Thymus (tissue), 11 donors: Measurements from ENCODE around the gene CIB4. TPM values are rescaled to one million over a fixed set of nuclear protein-coding genes. Genes with fewer than 3 reads are reported as not detected.

Experiments used
- DNase-seq, 9 donors: peaks; one replicate each; pipeline ENCODE4 v3.0.0-alpha.2; 2013; ENCODE audit warnings: low spot score in 9 of 9, low read depth in 6 of 9, missing footprints in 1 of 9
- H3K27ac ChIP-seq, 2 donors: one replicate each; pipeline ENCODE4 v1.5.1; 2013; ENCODE audit warnings: control low read depth in 1 of 2, low read depth in 1 of 2, low read length in 1 of 2, mild to moderate bottlenecking in 1 of 2, moderate library complexity in 1 of 2
- H3K27me3 ChIP-seq, 2 donors: one replicate each; pipeline ENCODE4 v1.5.1; 2013; ENCODE audit warnings: low read length in 1 of 2; ENCODE audit not compliant: control insufficient read depth in 2 of 2, insufficient read depth in 1 of 2
- H3K36me3 ChIP-seq, 2 donors: one replicate each; pipeline ENCODE4 v1.5.1; 2013; ENCODE audit warnings: low read length in 1 of 2, mild to moderate bottlenecking in 1 of 2, moderate library complexity in 1 of 2; ENCODE audit not compliant: control insufficient read depth in 2 of 2, insufficient read depth in 2 of 2
- H3K4me1 ChIP-seq, 2 donors: one replicate each; pipeline ENCODE4 v1.5.1; 2013; ENCODE audit warnings: low read length in 2 of 2; ENCODE audit not compliant: control insufficient read depth in 2 of 2, insufficient read depth in 2 of 2
- H3K4me3 ChIP-seq, 2 donors: one replicate each; pipeline ENCODE4 v1.5.1; 2013; ENCODE audit warnings: low read length in 2 of 2, control low read depth in 1 of 2, mild to moderate bottlenecking in 1 of 2
- H3K9me3 ChIP-seq, 2 donors: one replicate each; pipeline ENCODE4 v1.5.1; 2013; ENCODE audit warnings: low read length in 1 of 2, mild to moderate bottlenecking in 1 of 2; ENCODE audit not compliant: control insufficient read depth in 2 of 2, insufficient read depth in 1 of 2
- WGBS: extraction: QIAGEN DNeasy Blood & Tissue Kit; methylation state at CpG from one replicate; pipeline ENCODE4 v1.1.7; 2013; 5-methylcytosine and 5-hydroxymethylcytosine counted together
- polyA plus RNA-seq: library from polyadenylated mRNA; stranded (reverse); fragments of 200-250 nt; gene quantifications from one replicate; pipeline ENCODE4 v1.2.3, GENCODE V29; 2013
- total RNA-seq: library from RNA; stranded (reverse); fragments of 120-200 nt; gene quantifications from one replicate; pipeline ENCODE4 v1.2.4, GENCODE V29; 2013
- donor health status: healthy.

The CIB4 gene
- total and polyA plus RNA-seq, 2 donors: 0.19 TPM; not detected in 1

- no peak overlapping the region for H3K27ac ChIP-seq
- H3K36me3 ChIP-seq: no peaks in the 10 kb centered on the region
- DNase-seq: no peak
- 74% methylated on average over 8 of the region's 8 CpGs for WGBS
- peaks cover 0 to 10% of the 10 kb centered on the region in 2 donors for H3K9me3 ChIP-seq
- H3K4me3 ChIP-seq: no peak overlapping the region
- peaks cover 0 to 15% of the 10 kb centered on the region in 2 donors for H3K4me1 ChIP-seq
- H3K27me3 ChIP-seq: peaks cover 0 to 39% of the 10 kb centered on the region in 2 donors
Measured at GRCh38 chr2:26639685-26640243, 1.4 kb downstream of the CIB4 start.

- H3K4me3 ChIP-seq: no peak overlapping the region
- no peak overlapping the region for H3K27ac ChIP-seq
- peaks cover 0 to 10% of the 10 kb centered on the region in 2 donors for H3K9me3 ChIP-seq
- peaks cover 0 to 41% of the 10 kb centered on the region in 2 donors for H3K27me3 ChIP-seq
- DNase-seq: no peak
- no peaks in the 10 kb centered on the region for H3K36me3 ChIP-seq
- WGBS: 97% methylated on average over 9 of the region's 9 CpGs
- H3K4me1 ChIP-seq: peaks cover 0 to 12% of the 10 kb centered on the region in 2 donors
Measured at GRCh38 chr2:26637811-26638310, 3.3 kb downstream of the CIB4 start.

- Histone ChIP-seq H3K36me3 (no peaks in the 10 kb centered on the region), H3K27ac (no peak overlapping the region), H3K4me3 (no peak overlapping the region), H3K4me1 (peaks cover 0 to 8% of the 10 kb centered on the region in 2 donors), H3K9me3 (peaks cover 0 to 10% of the 10 kb centered on the region in 2 donors), H3K27me3 (peaks cover 0 to 41% of the 10 kb centered on the region in 2 donors)
- WGBS: 92% methylated on average over 6 of the region's 6 CpGs
- DNase-seq: no peak
Measured at GRCh38 chr2:26636935-26637334, 4.2 kb downstream of the CIB4 start.

- Histone ChIP-seq H3K4me1 (peaks cover 0 to 3% of the 10 kb centered on the region in 2 donors), H3K4me3 (no peak overlapping the region), H3K27ac (no peak overlapping the region), H3K9me3 (peaks cover 0 to 10% of the 10 kb centered on the region in 2 donors), H3K36me3 (no peaks in the 10 kb centered on the region), H3K27me3 (peaks cover 0 to 46% of the 10 kb centered on the region in 2 donors)
- WGBS: 95% methylated on average over 3 of the region's 3 CpGs
- DNase-seq: no peak
Measured at GRCh38 chr2:26635401-26635800, 5.8 kb downstream of the CIB4 start.

GRCh38 chr2:26634636-26635230 lies 6.4 kb downstream of the CIB4 start:
- DNase-seq: no peak
- WGBS: 95% methylated on average over 11 of the region's 11 CpGs
- H3K27me3 ChIP-seq: peaks cover 0 to 40% of the 10 kb centered on the region in 2 donors

GRCh38 chr2:26633993-26634595 lies 7.1 kb downstream of the CIB4 start:
- DNase-seq: no peak
- Histone ChIP-seq H3K4me1 (no peaks in the 10 kb centered on the region), H3K4me3 (no peak overlapping the region), H3K9me3 (peaks cover 0 to 10% of the 10 kb centered on the region in 2 donors), H3K27ac (no peak overlapping the region), H3K36me3 (no peaks in the 10 kb centered on the region), H3K27me3 (peaks cover 0 to 37% of the 10 kb centered on the region in 2 donors)
- whole genome bisulfite sequencing: 94% methylated on average over 7 of the region's 7 CpGs

More at GRCh38 chr2:26634636-26635230, 6.4 kb downstream of the CIB4 start:
- peaks cover 0 to 10% of the 10 kb centered on the region in 2 donors for H3K9me3 ChIP-seq
- no peaks in the 10 kb centered on the region for H3K36me3 ChIP-seq
- H3K27ac ChIP-seq: no peak overlapping the region
- no peaks in the 10 kb centered on the region for H3K4me1 ChIP-seq
- no peak overlapping the region for H3K4me3 ChIP-seq

- no peak overlapping the region for H3K27ac ChIP-seq
- peaks cover 0 to 38% of the 10 kb centered on the region in 2 donors for H3K27me3 ChIP-seq
- H3K36me3 ChIP-seq: no peaks in the 10 kb centered on the region
- WGBS: 94% methylated on average over 13 of the region's 13 CpGs
- no peaks in the 10 kb centered on the region for H3K4me1 ChIP-seq
- no peak for DNase-seq
- H3K4me3 ChIP-seq: no peak overlapping the region
- H3K9me3 ChIP-seq: peaks cover 0 to 10% of the 10 kb centered on the region in 2 donors
Measured at GRCh38 chr2:26633351-26633945, 7.7 kb downstream of the CIB4 start.

- Histone ChIP-seq H3K9me3 (peaks cover 0 to 10% of the 10 kb centered on the region in 2 donors), H3K36me3 (no peaks in the 10 kb centered on the region), H3K4me1 (no peaks in the 10 kb centered on the region), H3K27me3 (peaks cover 0 to 31% of the 10 kb centered on the region in 2 donors), H3K27ac (no peak overlapping the region), H3K4me3 (no peak overlapping the region)
- DNase-seq: no peak
- 91% methylated on average over 14 of the region's 14 CpGs for WGBS
Measured at GRCh38 chr2:26632624-26633185, 8.5 kb downstream of the CIB4 start.
